Type B pancreatic cell (in vitro differentiated cells): Measurements from ENCODE around the gene GRPR. TPM values are rescaled to one million over a fixed set of nuclear protein-coding genes. Genes with fewer than 3 reads are reported as not detected.

Source experiments
- DNase-seq: peaks from one replicate; pipeline ENCODE4 v3.0.0; 2021; ENCODE audit warnings: mixed read lengths; ENCODE audit not compliant: unreplicated experiment; ENCODE audit errors: extremely low spot score
- H3K27ac Mint-ChIP-seq: 2 replicates; pipeline ENCODE4 v1.8.0; 2021; ENCODE audit warnings: mild to moderate bottlenecking, mixed read lengths
- H3K27me3 Mint-ChIP-seq: 2 replicates; pipeline ENCODE4 v1.8.0; 2021; ENCODE audit warnings: mixed read lengths
- H3K36me3 Mint-ChIP-seq: 2 replicates; pipeline ENCODE4 v1.8.0; 2021; ENCODE audit warnings: mixed read lengths
- H3K4me1 Mint-ChIP-seq: one replicate; pipeline ENCODE4 v1.8.0; 2021; ENCODE audit warnings: mixed read lengths; ENCODE audit not compliant: unreplicated experiment
- H3K4me3 Mint-ChIP-seq: 2 replicates; pipeline ENCODE4 v1.8.0; 2021; ENCODE audit warnings: mild to moderate bottlenecking, mixed read lengths
- H3K9me3 Mint-ChIP-seq: 2 replicates; pipeline ENCODE4 v1.8.0; 2021; ENCODE audit warnings: mixed read lengths
- CTCF ChIP-seq: fragments of 200-600 bp; sonication (generic); conservative IDR thresholded peaks from 2 replicates; pipeline ENCODE4 v1.5.0; 2021; ENCODE audit warnings: antibody characterized with exemption, mild to moderate bottlenecking
- total RNA-seq: library from RNA; stranded (reverse); gene quantifications from 2 replicates; pipeline ENCODE4 v1.2.1, GENCODE V29; 2021; ENCODE audit warnings: low replicate concordance

The GRPR gene
- total RNA-seq, 1 donor from 2014 or later, result 3.4 TPM

DNA sequence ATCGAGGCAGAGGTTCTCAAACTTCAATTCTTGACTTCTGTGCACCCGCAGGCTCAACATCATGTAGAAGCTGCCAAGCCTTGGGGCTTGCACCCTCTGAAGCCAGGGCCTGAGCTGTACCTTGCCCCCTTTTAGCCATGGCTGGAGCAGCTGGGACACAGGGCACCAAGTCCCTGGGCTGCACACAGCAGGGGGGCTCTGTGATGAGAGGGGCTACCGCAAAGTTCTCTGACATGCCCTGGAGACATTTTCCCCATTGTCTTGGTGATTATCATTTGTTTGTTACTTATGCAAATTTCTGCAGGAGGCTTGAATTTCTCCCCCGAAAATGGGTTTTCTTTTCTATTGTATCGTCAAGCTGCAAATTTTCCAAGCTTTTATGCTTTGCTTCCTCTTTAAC is 39.0 kb downstream of the GRPR start:
- H3K9me3 Mint-ChIP-seq, result no peaks in the 10 kb centered on the region
- no peak for DNase-seq
- H3K4me3 Mint-ChIP-seq, result no peak overlapping the region
- no peaks in the 10 kb centered on the region for H3K36me3 Mint-ChIP-seq
- no peak overlapping the region for H3K27ac Mint-ChIP-seq
- peaks cover 3% of the 10 kb centered on the region for H3K27me3 Mint-ChIP-seq
- H3K4me1 Mint-ChIP-seq, result no peaks in the 10 kb centered on the region
- TF ChIP-seq CTCF, result no peak

GRCh38 chrX:16164748-16165147 is 41.4 kb downstream of the GRPR start:
- Mint-ChIP-seq H3K4me3 (no peak overlapping the region), H3K36me3 (no peaks in the 10 kb centered on the region), H3K4me1 (no peaks in the 10 kb centered on the region), H3K27me3 (peaks cover 3% of the 10 kb centered on the region), H3K27ac (no peak overlapping the region), H3K9me3 (no peaks in the 10 kb centered on the region)
- no peak for DNase-seq
- no peak for TF ChIP-seq CTCF

GRCh38 chrX:16167181-16167580 is 43.8 kb downstream of the GRPR start, which contains the start of gene MAGEB17:
TSS of gene MAGEB17 (plus strand) at chrX:16167481. CDS start at chrX:16170383, 2,902 bp downstream.
- no peak for TF ChIP-seq CTCF
- no peak within 1 kb of the TSS for H3K27ac Mint-ChIP-seq
- H3K36me3 Mint-ChIP-seq, result no peaks in the 10 kb centered on the region
- H3K4me3 Mint-ChIP-seq, result no peak within 1 kb of the TSS
- H3K27me3 Mint-ChIP-seq, result peaks cover 6% of the 10 kb centered on the region
- H3K4me1 Mint-ChIP-seq, result no peaks in the 10 kb centered on the region
- H3K9me3 Mint-ChIP-seq, result no peaks in the 10 kb centered on the region
- DNase-seq, result no peak

- no peaks in the 10 kb centered on the region for H3K36me3 Mint-ChIP-seq
- no peak for DNase-seq
- no peak for TF ChIP-seq CTCF
- H3K9me3 Mint-ChIP-seq, result peaks cover 3% of the 10 kb centered on the region
- H3K27ac Mint-ChIP-seq, result no peak overlapping the region
- no peaks in the 10 kb centered on the region for H3K4me1 Mint-ChIP-seq
- peaks cover 8% of the 10 kb centered on the region for H3K27me3 Mint-ChIP-seq
- H3K4me3 Mint-ChIP-seq, result no peak overlapping the region
These were observed 47.7 kb downstream of the GRPR start for GRCh38 chrX:16171039-16171438.

DNA sequence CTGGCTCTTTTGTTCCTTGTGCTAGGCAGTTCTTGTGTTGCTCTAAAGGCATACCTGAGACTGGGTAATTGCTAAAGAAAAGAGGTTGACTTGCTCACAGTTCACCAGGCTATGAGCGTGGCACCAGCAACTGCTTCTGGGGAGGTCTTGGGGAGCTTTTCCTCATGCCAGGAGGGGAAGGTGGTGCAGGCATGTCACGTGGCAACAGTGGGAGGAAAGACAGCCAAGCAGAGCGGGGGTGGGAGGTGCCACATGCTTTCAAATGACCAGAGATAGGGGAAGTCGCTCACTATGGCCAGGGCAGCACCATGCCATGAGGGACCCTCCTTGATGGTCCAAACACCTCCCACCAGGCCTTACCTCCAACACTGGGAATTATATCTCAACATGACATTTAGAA is 48.6 kb downstream of the GRPR start:
- no peak overlapping the region for H3K27ac Mint-ChIP-seq
- DNase-seq, result no peak
- H3K9me3 Mint-ChIP-seq, result peaks cover 3% of the 10 kb centered on the region
- no peak for TF ChIP-seq CTCF
- H3K27me3 Mint-ChIP-seq, result peaks cover 8% of the 10 kb centered on the region
- no peaks in the 10 kb centered on the region for H3K4me1 Mint-ChIP-seq
- H3K4me3 Mint-ChIP-seq, result no peak overlapping the region
- no peaks in the 10 kb centered on the region for H3K36me3 Mint-ChIP-seq

DNA sequence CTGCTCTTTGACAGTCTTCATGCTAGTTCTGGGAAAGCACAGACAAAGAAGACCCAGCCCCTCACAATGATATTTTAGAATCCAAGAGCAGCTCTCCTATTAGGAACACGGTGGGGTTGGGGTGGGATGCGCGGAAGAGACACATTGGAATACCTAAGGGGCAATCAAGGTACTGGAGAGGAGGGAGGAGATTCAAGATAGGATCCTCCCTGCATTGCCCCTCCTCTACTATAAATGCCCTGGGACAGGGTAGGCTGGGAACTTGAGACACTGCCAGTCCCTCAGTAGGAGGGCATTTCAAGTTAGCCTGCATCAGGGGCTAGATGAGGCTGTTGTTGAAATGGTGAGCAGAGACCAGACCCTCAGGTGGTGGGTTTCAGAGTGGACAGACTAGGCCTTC is 49.0 kb downstream of the GRPR start:
- DNase-seq, result no peak
- no peak for TF ChIP-seq CTCF
- no peak overlapping the region for H3K27ac Mint-ChIP-seq
- no peak overlapping the region for H3K4me3 Mint-ChIP-seq
- H3K4me1 Mint-ChIP-seq, result no peaks in the 10 kb centered on the region
- no peaks in the 10 kb centered on the region for H3K36me3 Mint-ChIP-seq
- H3K27me3 Mint-ChIP-seq, result peaks cover 8% of the 10 kb centered on the region
- peaks cover 3% of the 10 kb centered on the region for H3K9me3 Mint-ChIP-seq
